ENCODE results near the gene SOAT2. TPM values are rescaled to one million over a fixed set of nuclear protein-coding genes. Genes with fewer than 3 reads are reported as not detected.

The SOAT2 gene
- total and polyA plus RNA-seq, 2 of the 4 experiments (the other 2 are of a cell fraction), result 0.18 to 0.39 TPM

- no TSS peak for BruUV-seq (replicated peaks)
These were observed 2.0 kb downstream of the SOAT2 start for GRCh38 chr12:53105256-53105655.

More at GRCh38 chr12:53105256-53105655, 2.0 kb downstream of the SOAT2 start:
- Histone ChIP-seq H3K23ac (ENCODE audit: low read depth, low read length) (no peak overlapping the region), H3K79me1 (ENCODE audit: low read depth in 1 of 2, low read length in 2 of 2) (peaks cover 0 to 4% of the 10 kb centered on the region in 2 experiments; a peak in 1 of 4 replicates), H2BK20ac (ENCODE audit: low read depth, low read length) (no peak overlapping the region), H3K4me3 (ENCODE audit: insufficient read depth, low read depth, low read length) (no peak overlapping the region), H2BK120ac (ENCODE audit: low read depth, low read length) (no peak overlapping the region), H3K27ac (ENCODE audit: insufficient read depth, low read length) (no peak overlapping the region), H3K9ac (ENCODE audit: low read depth, low read length) (no peak overlapping the region), H3K9me3 (ENCODE audit: control insufficient read depth, insufficient read depth, low read length) (no peaks in the 10 kb centered on the region), H3K14ac (replicated peaks; ENCODE audit: low read depth, low read length) (no peak overlapping the region), H3K18ac (ENCODE audit: low read depth, low read length) (no peak overlapping the region), H3K4me1 (ENCODE audit: control insufficient read depth, insufficient read depth, low read length) (peaks cover 3% of the 10 kb centered on the region; the same call in 1 of the 2 replicates), H2BK15ac (ENCODE audit: low read depth, low read length) (no peak overlapping the region), H4K20me1 (ENCODE audit: insufficient read depth, low read length) (no peaks in the 10 kb centered on the region), H2AK9ac (replicated peaks; ENCODE audit: low read depth, low read length, poor library complexity) (no peak overlapping the region), H4K8ac (ENCODE audit: low read depth in 2 of 2, low read length in 2 of 2) (no peak overlapping the region), H2BK5ac (ENCODE audit: low read depth, low read length, poor library complexity, severe bottlenecking) (no peak overlapping the region), H2AK5ac (ENCODE audit: low read depth, low read length) (peak overlapping the region; percentile 28; the same call in 1 of the 2 replicates), H2AFZ (replicated peaks; ENCODE audit: low read length, poor library complexity) (no peak overlapping the region), H3K36me3 (ENCODE audit: control insufficient read depth, insufficient read depth, low read length) (peaks cover 7% of the 10 kb centered on the region; the same call in 1 of the 2 replicates), H3K56ac (ENCODE audit: extremely low read depth, insufficient read depth, low read length) (no peak overlapping the region), H4K5ac (ENCODE audit: low read depth, low read length) (no peak overlapping the region), H3K4ac (ENCODE audit: low read depth, low read length) (no peak overlapping the region), H3K27me3 (ENCODE audit: control insufficient read depth, insufficient read depth, low read length) (no peaks in the 10 kb centered on the region), H3K4me2 (ENCODE audit: low read depth, low read length) (no peak overlapping the region), H4K91ac (ENCODE audit: insufficient read depth, low read depth, low read length) (no peak overlapping the region), H3K9me1 (ENCODE audit: insufficient read depth, low read length) (no peaks in the 10 kb centered on the region)
- 88% methylated on average over 5 of the region's 8 CpGs; no CpG with 5 or more reads in 1 of the 2 experiments for WGBS, 2 experiments (ENCODE audit: extremely low coverage in 2 of 2, insufficient read length in 1 of 2)
- in situ Hi-C loops (cut with MboI; ENCODE audit: low sequenced_read_pairs) (no loop called here), intact Hi-C loops (cut with micrococcal nuclease) (loop anchor here (5.0 kb wide), 1 partner anchor 42 kb away; no protein-coding TSS in a partner anchor), dilution Hi-C loops (cut with HindIII; ENCODE audit: low sequenced_read_pairs, unreplicated experiment) (no loop called here)
- ATAC-seq (ENCODE audit: low read depth) (no peak), DNase-seq (no peak)
- ChIA-PET CTCF (interaction anchor here (1.1 kb wide), 1 partner anchor 39 kb away, joined by 4 read pairs; no protein-coding TSS in a partner anchor), POLR2A (ENCODE audit: unreplicated experiment) (no interaction called here)
- TF ChIP-seq RFX5 (IDR thresholded peaks at IDR 0.05; ENCODE audit: low read depth, low read length) (no peak), CHD1 (IDR thresholded peaks at IDR 0.05; ENCODE audit: low read depth, low read length) (no peak), FOS (IDR thresholded peaks at IDR 0.05; ENCODE audit: low read depth, low read length) (no peak), MAFK (IDR thresholded peaks at IDR 0.05; ENCODE audit: low read depth, low read length) (no peak), MAZ (IDR thresholded peaks at IDR 0.05; ENCODE audit: borderline replicate concordance, low read depth, low read length) (no peak), POLR2A (IDR thresholded peaks at IDR 0.05; ENCODE audit: low read depth, low read length) (no peak), CEBPB (IDR thresholded peaks at IDR 0.05; ENCODE audit: low read depth, low read length) (no peak), BHLHE40 (IDR thresholded peaks at IDR 0.05; ENCODE audit: low read depth, low read length) (no peak), RAD21 (IDR thresholded peaks at IDR 0.05; ENCODE audit: low read length) (no peak), NFE2L2 (IDR thresholded peaks at IDR 0.05; ENCODE audit: low read depth, low read length) (no peak), MXI1 (IDR thresholded peaks at IDR 0.05; ENCODE audit: borderline replicate concordance, low read depth, low read length) (no peak), RCOR1 (IDR thresholded peaks at IDR 0.05; ENCODE audit: insufficient replicate concordance, low read length) (no peak), SMC3 (IDR thresholded peaks at IDR 0.05; ENCODE audit: low read depth, low read length) (no peak)
- TF ChIP-seq, protein P1, sequence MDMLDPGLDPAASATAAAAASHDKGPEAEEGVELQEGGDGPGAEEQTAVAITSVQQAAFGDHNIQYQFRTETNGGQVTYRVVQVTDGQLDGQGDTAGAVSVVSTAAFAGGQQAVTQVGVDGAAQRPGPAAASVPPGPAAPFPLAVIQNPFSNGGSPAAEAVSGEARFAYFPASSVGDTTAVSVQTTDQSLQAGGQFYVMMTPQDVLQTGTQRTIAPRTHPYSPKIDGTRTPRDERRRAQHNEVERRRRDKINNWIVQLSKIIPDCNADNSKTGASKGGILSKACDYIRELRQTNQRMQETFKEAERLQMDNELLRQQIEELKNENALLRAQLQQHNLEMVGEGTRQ (IDR thresholded peaks at IDR 0.05; ENCODE audit: low read depth, low read length), result no peak
- TF ChIP-seq, protein P2, sequence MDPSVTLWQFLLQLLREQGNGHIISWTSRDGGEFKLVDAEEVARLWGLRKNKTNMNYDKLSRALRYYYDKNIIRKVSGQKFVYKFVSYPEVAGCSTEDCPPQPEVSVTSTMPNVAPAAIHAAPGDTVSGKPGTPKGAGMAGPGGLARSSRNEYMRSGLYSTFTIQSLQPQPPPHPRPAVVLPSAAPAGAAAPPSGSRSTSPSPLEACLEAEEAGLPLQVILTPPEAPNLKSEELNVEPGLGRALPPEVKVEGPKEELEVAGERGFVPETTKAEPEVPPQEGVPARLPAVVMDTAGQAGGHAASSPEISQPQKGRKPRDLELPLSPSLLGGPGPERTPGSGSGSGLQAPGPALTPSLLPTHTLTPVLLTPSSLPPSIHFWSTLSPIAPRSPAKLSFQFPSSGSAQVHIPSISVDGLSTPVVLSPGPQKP (IDR thresholded peaks at IDR 0.05; ENCODE audit: borderline replicate concordance, low read depth, low read length), result no peak
- TF ChIP-seq, protein P3, sequence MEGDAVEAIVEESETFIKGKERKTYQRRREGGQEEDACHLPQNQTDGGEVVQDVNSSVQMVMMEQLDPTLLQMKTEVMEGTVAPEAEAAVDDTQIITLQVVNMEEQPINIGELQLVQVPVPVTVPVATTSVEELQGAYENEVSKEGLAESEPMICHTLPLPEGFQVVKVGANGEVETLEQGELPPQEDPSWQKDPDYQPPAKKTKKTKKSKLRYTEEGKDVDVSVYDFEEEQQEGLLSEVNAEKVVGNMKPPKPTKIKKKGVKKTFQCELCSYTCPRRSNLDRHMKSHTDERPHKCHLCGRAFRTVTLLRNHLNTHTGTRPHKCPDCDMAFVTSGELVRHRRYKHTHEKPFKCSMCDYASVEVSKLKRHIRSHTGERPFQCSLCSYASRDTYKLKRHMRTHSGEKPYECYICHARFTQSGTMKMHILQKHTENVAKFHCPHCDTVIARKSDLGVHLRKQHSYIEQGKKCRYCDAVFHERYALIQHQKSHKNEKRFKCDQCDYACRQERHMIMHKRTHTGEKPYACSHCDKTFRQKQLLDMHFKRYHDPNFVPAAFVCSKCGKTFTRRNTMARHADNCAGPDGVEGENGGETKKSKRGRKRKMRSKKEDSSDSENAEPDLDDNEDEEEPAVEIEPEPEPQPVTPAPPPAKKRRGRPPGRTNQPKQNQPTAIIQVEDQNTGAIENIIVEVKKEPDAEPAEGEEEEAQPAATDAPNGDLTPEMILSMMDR (conservative IDR thresholded peaks at IDR 0.05; ENCODE audit: low read depth, low read length), result no peak
